BLaER1 (cell line): ENCODE measurements around the gene TUBGCP6.

ENCODE experiments used
- H3K27ac ChIP-seq: shearing (Covaris generic); formaldehyde crosslinking; 2 replicates; pipeline ENCODE4 v1.8.1; 2022
- H3K27me3 ChIP-seq: shearing (Covaris generic); formaldehyde crosslinking; 2 replicates; pipeline ENCODE4 v1.8.1; 2022
- H3K36me3 ChIP-seq: shearing (Covaris generic); formaldehyde crosslinking; 2 replicates; pipeline ENCODE4 v1.8.1; 2022
- H3K4me1 ChIP-seq: shearing (Covaris generic); formaldehyde crosslinking; 2 replicates; pipeline ENCODE4 v1.8.1; 2022
- H3K4me2 ChIP-seq: shearing (Covaris generic); formaldehyde crosslinking; 2 replicates; pipeline ENCODE4 v1.8.1; 2022
- H3K4me3 ChIP-seq: shearing (Covaris generic); formaldehyde crosslinking; 2 replicates; pipeline ENCODE4 v1.8.1; 2022
- H3K9ac ChIP-seq: shearing (Covaris generic); formaldehyde crosslinking; 2 replicates; pipeline ENCODE4 v1.8.1; 2022
- H3K9me3 ChIP-seq: shearing (Covaris generic); formaldehyde crosslinking; 2 replicates; pipeline ENCODE4 v1.8.1; 2022
- H4K20me1 ChIP-seq: shearing (Covaris generic); formaldehyde crosslinking; 2 replicates; pipeline ENCODE4 v1.8.1; 2022
- Cebpa-rat ChIP-seq: shearing (Covaris generic); IDR thresholded peaks from 2 replicates; pipeline ENCODE4 v1.8.1; 2022

Gene TUBGCP6

GRCh38 chr22:50257451-50258360 lies 12.9 kb upstream of the TUBGCP6 start:
- Histone ChIP-seq H3K36me3 (peaks cover 65% of the 10 kb centered on the region), H3K9me3 (no peaks in the 10 kb centered on the region), H3K27me3 (no peaks in the 10 kb centered on the region), H4K20me1 (peaks cover 63% of the 10 kb centered on the region), H3K9ac (no peak overlapping the region), H3K27ac (no peak overlapping the region), H3K4me2 (no peak overlapping the region), H3K4me1 (peaks cover 28% of the 10 kb centered on the region), H3K4me3 (no peak overlapping the region)
- no peak for TF ChIP-seq Cebpa-rat

GRCh38 chr22:50257041-50257440 lies 12.2 kb upstream of the TUBGCP6 start:
- Histone ChIP-seq H3K27ac (no peak overlapping the region), H3K36me3 (peaks cover 69% of the 10 kb centered on the region), H3K27me3 (no peaks in the 10 kb centered on the region), H3K4me2 (no peak overlapping the region), H3K4me3 (no peak overlapping the region), H3K9ac (no peak overlapping the region), H3K4me1 (peaks cover 28% of the 10 kb centered on the region), H3K9me3 (no peaks in the 10 kb centered on the region), H4K20me1 (peaks cover 70% of the 10 kb centered on the region)
- TF ChIP-seq Cebpa-rat: no peak

GRCh38 chr22:50256258-50256862 lies 11.5 kb upstream of the TUBGCP6 start:
- Histone ChIP-seq H4K20me1 (peaks cover 77% of the 10 kb centered on the region), H3K36me3 (peaks cover 69% of the 10 kb centered on the region), H3K4me2 (no peak overlapping the region), H3K4me1 (peaks cover 34% of the 10 kb centered on the region), H3K9me3 (no peaks in the 10 kb centered on the region), H3K27ac (no peak overlapping the region), H3K27me3 (no peaks in the 10 kb centered on the region), H3K9ac (no peak overlapping the region), H3K4me3 (no peak overlapping the region)
- no peak for TF ChIP-seq Cebpa-rat

- Histone ChIP-seq H3K36me3 (peaks cover 69% of the 10 kb centered on the region), H3K4me1 (peaks cover 33% of the 10 kb centered on the region), H4K20me1 (peaks cover 74% of the 10 kb centered on the region), H3K27ac (no peak overlapping the region), H3K27me3 (no peaks in the 10 kb centered on the region), H3K4me2 (no peak overlapping the region), H3K9ac (no peak overlapping the region), H3K9me3 (no peaks in the 10 kb centered on the region), H3K4me3 (no peak overlapping the region)
- no peak for TF ChIP-seq Cebpa-rat
Measured at GRCh38 chr22:50255607-50256006, 10.8 kb upstream of the TUBGCP6 start.

DNA sequence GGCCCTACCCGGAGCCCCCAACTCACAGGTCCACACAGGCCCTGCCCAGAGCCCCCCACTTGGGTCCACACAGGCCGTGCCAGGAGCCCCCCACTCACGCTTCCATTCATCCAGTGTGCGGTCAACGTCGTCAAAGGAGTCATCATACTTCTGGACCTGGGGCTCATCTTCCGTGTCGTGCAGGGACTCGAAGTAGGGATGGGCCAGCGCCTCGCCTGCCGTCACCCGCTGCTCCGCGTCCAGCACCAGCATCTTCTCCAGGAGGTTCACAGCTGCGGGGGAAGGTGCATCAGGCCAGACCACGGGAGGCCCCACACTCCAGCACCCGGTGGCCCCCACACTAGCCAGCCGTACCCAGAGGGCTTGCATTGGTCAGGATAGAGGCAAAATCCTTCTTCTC lies 10.3 kb upstream of the TUBGCP6 start:
- peaks cover 69% of the 10 kb centered on the region for H3K36me3 ChIP-seq
- no peak overlapping the region for H3K27ac ChIP-seq
- peaks cover 32% of the 10 kb centered on the region for H3K4me1 ChIP-seq
- no peak overlapping the region for H3K4me2 ChIP-seq
- no peak for TF ChIP-seq Cebpa-rat
- peaks cover 72% of the 10 kb centered on the region for H4K20me1 ChIP-seq
- no peak overlapping the region for H3K4me3 ChIP-seq
- H3K27me3 ChIP-seq: no peaks in the 10 kb centered on the region
- H3K9me3 ChIP-seq: no peaks in the 10 kb centered on the region
- no peak overlapping the region for H3K9ac ChIP-seq

- H3K27me3 ChIP-seq: no peaks in the 10 kb centered on the region
- no peak overlapping the region for H3K4me2 ChIP-seq
- no peak for TF ChIP-seq Cebpa-rat
- no peak overlapping the region for H3K4me3 ChIP-seq
- H3K4me1 ChIP-seq: peaks cover 33% of the 10 kb centered on the region
- no peaks in the 10 kb centered on the region for H3K9me3 ChIP-seq
- peaks cover 64% of the 10 kb centered on the region for H3K36me3 ChIP-seq
- H3K9ac ChIP-seq: no peak overlapping the region
- peaks cover 72% of the 10 kb centered on the region for H4K20me1 ChIP-seq
- no peak overlapping the region for H3K27ac ChIP-seq
Measured at GRCh38 chr22:50253941-50254340, 9.1 kb upstream of the TUBGCP6 start.

GRCh38 chr22:50253046-50253915 lies 8.5 kb upstream of the TUBGCP6 start:
- Histone ChIP-seq H3K4me3 (no peak overlapping the region), H4K20me1 (peaks cover 68% of the 10 kb centered on the region), H3K27me3 (no peaks in the 10 kb centered on the region), H3K27ac (no peak overlapping the region), H3K9me3 (no peaks in the 10 kb centered on the region), H3K9ac (no peak overlapping the region), H3K4me2 (no peak overlapping the region), H3K36me3 (peaks cover 63% of the 10 kb centered on the region), H3K4me1 (peaks cover 33% of the 10 kb centered on the region)
- no peak for TF ChIP-seq Cebpa-rat

GRCh38 chr22:50252082-50253045 lies 7.5 kb upstream of the TUBGCP6 start:
- Histone ChIP-seq H3K9me3 (no peaks in the 10 kb centered on the region), H3K4me2 (peak overlapping the region; percentile 85), H3K27ac (0 out of 2 replicates have a peak overlapping the region, but pooled peaks have one; percentile 84), H3K9ac (peak overlapping the region; percentile 81; the same call in 1 of the 2 replicates), H3K27me3 (no peaks in the 10 kb centered on the region), H3K36me3 (peaks cover 64% of the 10 kb centered on the region), H4K20me1 (peaks cover 69% of the 10 kb centered on the region), H3K4me1 (peaks cover 43% of the 10 kb centered on the region), H3K4me3 (peak overlapping the region; percentile 76)
- TF ChIP-seq Cebpa-rat: no peak
